Esophagus muscularis mucosa (tissue), 4 donors: ENCODE data around the gene CIITA.

ENCODE experiments used
- CTCF ChIP-seq, 3 experiments: fragments of 200-600 bp in 2 of 3; fragments of 450-650 bp in 1 of 3; sonication (generic) in 2 of 3; IDR thresholded peaks; one replicate each; pipeline ENCODE4 v1.5.1; 2017 to 2019; ENCODE audit warnings: antibody characterized with exemption in 3 of 3, mild to moderate bottlenecking in 2 of 3, moderate library complexity in 1 of 3
- EP300 ChIP-seq: sonication (generic); formaldehyde crosslinking; IDR thresholded peaks from one replicate; pipeline ENCODE4 v1.6.1; 2017; ENCODE audit warnings: antibody characterized with exemption
- POLR2A ChIP-seq: fragments of 450-650 bp; IDR thresholded peaks from one replicate; pipeline ENCODE4 v1.6.1; 2017; ENCODE audit warnings: antibody characterized with exemption, moderate library complexity, mild to moderate bottlenecking, low read depth
- POLR2AphosphoS5 ChIP-seq, 2 donors: sonication (generic); formaldehyde crosslinking; IDR thresholded peaks; one replicate each; pipeline ENCODE4 v1.6.1; 2017; ENCODE audit warnings: antibody characterized with exemption in 2 of 2

GRCh38 chr16:10959161-10959560 lies 82.2 kb downstream of the CIITA start:
- TF ChIP-seq CTCF (IDR thresholded peaks at IDR 0.05) (no peak), EP300 (no peak), POLR2AphosphoS5 (IDR thresholded peaks at IDR 0.05) (no peak), POLR2A (no peak)
